Endodermal cell (in vitro differentiated cells): ENCODE measurements around the gene SLITRK3. TPM values are rescaled to one million over a fixed set of nuclear protein-coding genes. Genes with fewer than 3 reads are reported as not detected.

Experiments
- DNase-seq: peaks from one replicate; pipeline ENCODE4 v3.0.0-alpha.2; 2017
- H3K27ac ChIP-seq: 2 replicates; pipeline ENCODE4 v1.5.1; 2013; ENCODE audit warnings: mild to moderate bottlenecking, low read depth, low read length, moderate library complexity
- H3K27me3 ChIP-seq: 2 replicates; pipeline ENCODE4 v1.6.1; 2013; ENCODE audit warnings: mild to moderate bottlenecking, low read length, moderate library complexity; ENCODE audit not compliant: insufficient read depth, control insufficient read depth, poor library complexity, severe bottlenecking
- H3K36me3 ChIP-seq: 2 replicates; pipeline ENCODE4 v1.7.0; 2013; ENCODE audit warnings: mild to moderate bottlenecking, low read length, moderate library complexity; ENCODE audit not compliant: control insufficient read depth, insufficient read depth
- H3K4me1 ChIP-seq: one replicate; pipeline ENCODE4 v1.7.0; 2013; ENCODE audit warnings: low read length; ENCODE audit not compliant: control insufficient read depth, insufficient read depth
- H3K4me3 ChIP-seq: 2 replicates; pipeline ENCODE4 v1.5.1; 2013; ENCODE audit warnings: mild to moderate bottlenecking, low read length, moderate library complexity
- H3K9ac ChIP-seq: 2 replicates; pipeline ENCODE4 v1.6.1; 2013; ENCODE audit warnings: mild to moderate bottlenecking, low read length, moderate library complexity; ENCODE audit not compliant: poor library complexity, severe bottlenecking; ENCODE audit errors: extremely low read depth
- H3K9me3 ChIP-seq: 2 replicates; pipeline ENCODE4 v1.6.1; 2013; ENCODE audit warnings: mild to moderate bottlenecking, low read length, moderate library complexity; ENCODE audit not compliant: control insufficient read depth
- H3K27ac Mint-ChIP-seq: 2 replicates; pipeline ENCODE4 v1.8.0; 2020; ENCODE audit warnings: mixed read lengths
- H3K27me3 Mint-ChIP-seq: 2 replicates; pipeline ENCODE4 v1.8.0; 2021; ENCODE audit warnings: mild to moderate bottlenecking, mixed read lengths; ENCODE audit not compliant: insufficient read depth
- H3K36me3 Mint-ChIP-seq: 2 replicates; pipeline ENCODE4 v1.8.0; 2020; ENCODE audit warnings: low read depth, mixed read lengths
- H3K4me1 Mint-ChIP-seq: 2 replicates; pipeline ENCODE4 v1.8.0; 2020; ENCODE audit warnings: mixed read lengths
- H3K4me3 Mint-ChIP-seq: 2 replicates; pipeline ENCODE4 v1.8.0; 2020; ENCODE audit warnings: mild to moderate bottlenecking, moderate library complexity, mixed read lengths
- H3K9me3 Mint-ChIP-seq: 2 replicates; pipeline ENCODE4 v1.8.0; 2020; ENCODE audit warnings: mild to moderate bottlenecking, mixed read lengths
- CTCF ChIP-seq: fragments of 200-600 bp; sonication (generic); conservative IDR thresholded peaks from 2 replicates; pipeline ENCODE4 v1.5.0; 2021; ENCODE audit warnings: antibody characterized with exemption, mild to moderate bottlenecking
- WGBS, 2 experiments: methylation state at CpG; one replicate each; pipeline versions ENCODE4 v1.1.5 to v1.1.7; 2013; ENCODE audit warnings: missing lambda C conversion rate in 2 of 2, mixed read lengths in 1 of 2; ENCODE audit not compliant: insufficient coverage in 1 of 2, insufficient read length in 1 of 2; 5-methylcytosine and 5-hydroxymethylcytosine counted together
- total RNA-seq, 2 donors: library from RNA; stranded (reverse); fragmentation: NEBNext Ultra II Directional in 1 of 2; extraction: Animal tissue kit (Norgen Biotek cat#: 25700) in 1 of 2; gene quantifications; 2 replicates in 1 of 2; 3 replicates in 1 of 2; pipeline ENCODE4 v1.2.1, GENCODE V29; 2021

Gene SLITRK3
- total RNA-seq, 2 donors from 2014 or later, result 0.64 TPM; not detected in 1

- Histone ChIP-seq H3K9ac (no peak overlapping the region), H3K4me3 (no peak overlapping the region), H3K36me3 (no peaks in the 10 kb centered on the region), H3K27me3 (peaks cover 29% of the 10 kb centered on the region), H3K4me1 (no peaks in the 10 kb centered on the region), H3K27ac (no peak overlapping the region), H3K9me3 (no peaks in the 10 kb centered on the region)
- peaks cover 31% of the 10 kb centered on the region for H3K27me3 Mint-ChIP-seq
- H3K27ac Mint-ChIP-seq, result no peak overlapping the region
- no CpG with 5 or more reads among the region's 2 CpGs for WGBS, 2 experiments
- no peak overlapping the region for H3K4me3 Mint-ChIP-seq
- no peaks in the 10 kb centered on the region for H3K9me3 Mint-ChIP-seq
- no peaks in the 10 kb centered on the region for H3K36me3 Mint-ChIP-seq
- peaks cover 4% of the 10 kb centered on the region for H3K4me1 Mint-ChIP-seq
- no peak for TF ChIP-seq CTCF
- DNase-seq, result no peak
These were observed 5.8 kb upstream of the SLITRK3 start for GRCh38 chr3:165201964-165202363.

- no peaks in the 10 kb centered on the region for H3K4me1 ChIP-seq
- H3K27ac ChIP-seq, result no peak overlapping the region
- no peak for TF ChIP-seq CTCF
- no peaks in the 10 kb centered on the region for H3K36me3 ChIP-seq
- H3K4me1 Mint-ChIP-seq, result peaks cover 36% of the 10 kb centered on the region
- H3K9me3 ChIP-seq, result no peaks in the 10 kb centered on the region
- H3K27me3 Mint-ChIP-seq, result peaks cover 73% of the 10 kb centered on the region
- no peak for DNase-seq
- H3K4me3 Mint-ChIP-seq, result peak overlapping the region; percentile 67
- H3K36me3 Mint-ChIP-seq, result no peaks in the 10 kb centered on the region
- H3K9ac ChIP-seq, result no peak overlapping the region
- peaks cover 72% of the 10 kb centered on the region for H3K27me3 ChIP-seq
- peak overlapping the region; percentile 74 for H3K4me3 ChIP-seq
- 6 to 11% methylated on average over 2 to 3 of the region's 3 CpGs for WGBS, 2 experiments
- H3K9me3 Mint-ChIP-seq, result no peaks in the 10 kb centered on the region
- no peak overlapping the region for H3K27ac Mint-ChIP-seq
These were observed 1.3 kb upstream of the SLITRK3 start for GRCh38 chr3:165197481-165197800.

- no peak overlapping the region for H3K27ac Mint-ChIP-seq
- Histone ChIP-seq H3K9me3 (no peaks in the 10 kb centered on the region), H3K4me3 (peak overlapping the region; percentile 74), H3K4me1 (no peaks in the 10 kb centered on the region), H3K9ac (no peak overlapping the region), H3K27me3 (peaks cover 78% of the 10 kb centered on the region), H3K27ac (no peak overlapping the region), H3K36me3 (no peaks in the 10 kb centered on the region)
- H3K27me3 Mint-ChIP-seq, result peaks cover 79% of the 10 kb centered on the region
- no peaks in the 10 kb centered on the region for H3K36me3 Mint-ChIP-seq
- peak; percentile 71 for DNase-seq
- H3K4me3 Mint-ChIP-seq, result peak overlapping the region; percentile 67
- peaks cover 36% of the 10 kb centered on the region for H3K4me1 Mint-ChIP-seq
- WGBS, 2 experiments, result 0 to 2% methylated on average over 7 to 49 of the region's 50 CpGs
- TF ChIP-seq CTCF, result no peak
- H3K9me3 Mint-ChIP-seq, result no peaks in the 10 kb centered on the region
These were observed 645 bp upstream of the SLITRK3 start for GRCh38 chr3:165196577-165197480.
